ENCODE data around the gene ZNF560.
A peak's percentile ranks its signal among the peaks of the same experiment; 100 is the strongest.

The ZNF560 gene

DNA sequence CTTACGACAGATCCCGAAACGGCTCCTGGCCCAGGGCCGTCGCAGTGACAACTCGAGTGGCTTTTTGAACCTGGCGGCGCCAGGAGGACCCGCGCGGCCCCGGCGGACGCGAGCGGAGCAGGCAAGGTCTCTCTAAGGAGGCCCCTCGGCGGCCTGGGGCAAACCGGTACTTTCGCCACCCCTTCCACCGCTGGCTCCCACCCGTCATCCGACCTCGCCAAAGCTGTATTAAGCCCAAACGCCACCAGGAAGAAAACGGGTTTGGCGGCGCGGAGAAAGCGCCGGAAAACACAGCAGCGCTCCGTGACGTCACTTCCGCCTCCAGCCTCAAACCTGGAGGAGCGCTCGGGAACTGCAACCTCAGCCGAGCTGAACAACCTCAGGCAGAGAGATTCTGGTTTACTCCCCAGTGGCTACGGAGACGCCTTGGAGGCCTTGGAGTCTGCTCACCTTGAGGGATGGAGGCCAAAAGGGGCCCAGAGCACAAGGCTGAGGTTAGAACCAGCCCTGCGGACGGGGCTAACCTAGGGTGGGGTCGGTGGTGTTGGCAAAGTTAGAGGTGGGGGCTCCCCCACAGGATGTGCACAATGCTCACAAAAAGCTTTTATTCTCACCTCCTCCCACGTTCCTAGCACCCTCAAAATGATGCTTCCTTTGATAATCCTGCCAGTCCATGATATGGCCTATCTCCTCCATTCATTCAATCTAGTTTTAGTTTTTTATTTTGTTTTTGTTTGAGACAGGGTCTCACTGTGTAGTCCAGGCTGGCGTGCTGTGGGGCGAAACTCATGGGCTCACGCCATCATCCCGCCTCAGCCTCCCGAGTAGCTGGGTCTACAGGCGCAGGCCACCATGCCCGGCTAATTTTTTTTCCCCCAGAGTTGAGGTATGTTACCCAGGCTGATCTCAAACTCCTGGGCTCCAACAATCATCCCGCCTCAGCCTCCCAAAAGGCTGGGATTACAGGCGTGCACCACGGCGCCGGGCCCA, 62.8 kb downstream of the ZNF560 start, which contains the start of gene ZNF266:
ZNF266 (minus strand) TSS at position 295 of the 990 bp plus-strand sequence. CDS start 15,484 bp downstream, outside the sequence.
- peak; percentile 63 to 91 for DNase-seq

DNA sequence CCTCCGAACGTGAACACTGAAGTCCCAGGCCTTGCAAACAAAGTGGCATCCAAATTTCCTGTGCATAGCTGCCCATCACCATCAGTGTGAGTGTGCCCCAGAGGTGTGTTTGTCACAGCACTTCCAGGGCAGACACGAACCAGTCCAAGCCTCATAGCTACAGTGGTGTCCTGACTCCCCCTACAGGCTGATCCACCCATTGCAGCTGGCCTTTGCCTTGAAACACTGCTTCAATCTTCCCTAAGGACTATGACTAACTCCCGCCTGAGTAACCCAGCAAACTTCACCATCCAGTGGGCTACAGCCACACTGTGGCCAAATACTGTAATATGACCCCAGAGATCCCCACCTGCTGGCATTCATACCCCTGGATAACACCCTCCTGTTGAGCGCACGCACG, 66.9 kb downstream of the ZNF560 start:
- DNase-seq = peak in 1 of 2 experiments; percentile 24

DNA sequence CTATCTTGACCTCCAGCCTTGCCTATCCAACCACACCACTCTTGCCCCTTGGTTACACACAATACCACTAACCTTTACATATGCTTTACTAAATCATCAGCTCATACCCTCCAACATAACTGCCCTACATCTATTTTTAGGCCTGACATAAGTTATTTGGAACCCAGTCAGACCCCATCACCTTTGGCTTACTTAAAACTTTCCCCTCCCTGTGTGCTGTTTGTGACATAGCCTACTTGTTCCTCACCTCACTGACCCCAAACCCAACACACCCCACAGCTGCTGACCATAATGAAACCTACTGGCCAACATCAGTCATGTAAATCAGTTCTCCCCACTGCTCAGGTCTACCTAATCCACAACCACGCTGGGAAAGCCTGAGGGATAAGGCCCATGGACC, 68.0 kb downstream of the ZNF560 start:
- DNase-seq = no peak

DNA sequence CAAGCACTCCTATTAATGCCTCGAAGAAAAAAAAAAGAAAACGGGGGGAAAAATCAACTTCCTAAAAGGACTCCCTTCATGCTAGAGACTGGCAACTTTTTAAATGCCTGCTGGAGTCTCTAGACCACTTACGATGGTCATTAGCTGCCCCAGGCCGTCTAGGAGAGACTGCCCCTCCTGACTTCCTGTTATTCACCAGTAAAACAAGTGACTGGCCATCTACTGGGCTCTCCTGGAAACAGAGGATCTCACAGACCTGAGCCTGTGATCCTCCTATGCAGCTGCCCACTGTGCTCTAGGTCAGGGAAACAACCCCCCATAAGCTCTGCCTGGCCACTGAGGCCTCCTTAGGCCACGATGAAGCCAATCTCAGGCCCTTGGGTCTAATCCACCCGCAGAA, 70.5 kb downstream of the ZNF560 start:
- DNase-seq = no peak

All from NCI-H526 (cell line).